Coronary artery (tissue), 2 donors: ENCODE measurements around the gene NDC1.

Source experiments
- DNase-seq: peaks from one replicate; pipeline ENCODE4 v3.0.0-alpha.2; 2017; ENCODE audit warnings: low spot score
- H3K27ac ChIP-seq, 2 donors: fragments of 200-600 bp; sonication (generic); one replicate each; pipeline ENCODE4 v1.5.1; 2016 to 2019
- H3K4me3 ChIP-seq: fragments of 200-600 bp; sonication (generic); 2 replicates; pipeline ENCODE4 v1.5.1; 2016; ENCODE audit warnings: mild to moderate bottlenecking, moderate library complexity
- CTCF ChIP-seq: fragments of 200-600 bp; sonication (generic); IDR thresholded peaks from one replicate; pipeline ENCODE4 v1.5.1; 2019; ENCODE audit warnings: antibody characterized with exemption

NDC1 gene

GRCh38 chr1:53755874-53756273 is 82.2 kb downstream of the NDC1 start:
- DNase-seq = no peak
- H3K4me3 ChIP-seq = no peak overlapping the region
- no peak overlapping the region for H3K27ac ChIP-seq
- TF ChIP-seq CTCF = no peak

- DNase-seq = no peak
- no peak overlapping the region for H3K27ac ChIP-seq
- peak; percentile 21 for TF ChIP-seq CTCF
- no peak overlapping the region for H3K4me3 ChIP-seq
Measured at GRCh38 chr1:53754484-53755312, 83.4 kb downstream of the NDC1 start.

GRCh38 chr1:53752281-53752680 is 85.8 kb downstream of the NDC1 start:
- H3K27ac ChIP-seq = no peak overlapping the region
- no peak for DNase-seq
- TF ChIP-seq CTCF = no peak
- no peak overlapping the region for H3K4me3 ChIP-seq

- no peak for DNase-seq
- TF ChIP-seq CTCF = no peak
- Histone ChIP-seq H3K27ac (no peak overlapping the region), H3K4me3 (no peak overlapping the region)
Measured at GRCh38 chr1:53747841-53748240, 90.3 kb downstream of the NDC1 start.

- DNase-seq = no peak
- TF ChIP-seq CTCF = no peak
- H3K4me3 ChIP-seq = no peak overlapping the region
- H3K27ac ChIP-seq = no peak overlapping the region
Measured at GRCh38 chr1:53740621-53741105, 97.4 kb downstream of the NDC1 start.

GRCh38 chr1:53739109-53739681 is 98.9 kb downstream of the NDC1 start, which contains the start of gene GLIS1:
Gene GLIS1 (minus strand): TSS chr1:53739164. CDS start chr1:53738064, 1,100 bp downstream.
- Histone ChIP-seq H3K4me3 (peak within 1 kb of the TSS; percentile 87), H3K27ac (peak within 1 kb of the TSS in 1 of 2 donors; percentile 60)
- TF ChIP-seq CTCF = no peak
- DNase-seq = no peak
